PC-3 (cell line): ENCODE measurements around the gene ZNF800. TPM values are rescaled to one million over a fixed set of nuclear protein-coding genes. Genes with fewer than 3 reads are reported as not detected.

Experiments
- ATAC-seq: fragments of 200-7000 bp; cut with Tn5 transposase; 2 replicates; pipeline ENCODE4 v1.9.1; 2020; ENCODE audit warnings: mild to moderate bottlenecking, moderate library complexity
- BruUV-seq: library from RNA; stranded (reverse); fragments of 400-500 nt; replicated peaks from 2 replicates; lab custom pipeline; 2021; lab: Mats Ljungman, UMichigan
- CTCF ChIA-PET: fragments of 300-600 bp; sonication (Branson Sonifier 250); formaldehyde crosslinking; loops from one replicate; lab custom pipeline; 2022; ENCODE audit warnings: antibody characterized with exemption; lab: Charles Lee
- POLR2A ChIA-PET: fragments of 300-600 bp; sonication (Branson Sonifier 250); formaldehyde crosslinking; loops from one replicate; lab custom pipeline; 2022; ENCODE audit warnings: antibody characterized with exemption; ENCODE audit not compliant: unreplicated experiment; lab: Charles Lee
- DNase-seq: peaks from one replicate; pipeline ENCODE4 v3.0.0-alpha.2; 2015
- H2AFZ ChIP-seq: fragments of 300-600 bp; sonication (generic); 2 replicates; pipeline ENCODE4 v1.6.0; 2016; ENCODE audit warnings: antibody characterized with exemption, low read length
- H3F3A ChIP-seq: fragments of 300-600 bp; sonication (generic); one replicate; pipeline ENCODE4 v1.6.0; 2017; ENCODE audit warnings: antibody characterized with exemption, low read length, control low read depth, mild to moderate bottlenecking; ENCODE audit not compliant: unreplicated experiment
- H3K27ac ChIP-seq: fragments of 300-600 bp; sonication (generic); 2 replicates; pipeline ENCODE4 v1.5.1; 2016; ENCODE audit warnings: mild to moderate bottlenecking, low read length
- H3K27me3 ChIP-seq: fragments of 300-600 bp; sonication (generic); 2 replicates; pipeline ENCODE4 v1.6.1; 2016; ENCODE audit warnings: low read length, mixed read lengths
- H3K36me3 ChIP-seq: fragments of 300-600 bp; sonication (generic); 2 replicates; pipeline ENCODE4 v1.6.1; 2016; ENCODE audit warnings: low read depth, mixed run types, low read length, mixed read lengths
- H3K4me1 ChIP-seq: fragments of 300-600 bp; sonication (generic); 2 replicates; pipeline ENCODE4 v1.5.1; 2016; ENCODE audit warnings: low read length; ENCODE audit not compliant: insufficient read depth
- H3K4me2 ChIP-seq: fragments of 300-600 bp; sonication (generic); 2 replicates; pipeline ENCODE4 v1.6.0; 2016; ENCODE audit warnings: low read length
- H3K4me3 ChIP-seq: fragments of 300-600 bp; sonication (generic); 2 replicates; pipeline ENCODE4 v1.5.1; 2016; ENCODE audit warnings: mild to moderate bottlenecking, low read length, mixed read lengths
- H3K79me2 ChIP-seq: fragments of 300-600 bp; sonication (generic); 2 replicates; pipeline ENCODE4 v1.6.1; 2017; ENCODE audit warnings: low read length, mixed read lengths
- H3K9ac ChIP-seq: fragments of 300-600 bp; sonication (generic); 2 replicates; pipeline ENCODE4 v1.6.0; 2016; ENCODE audit warnings: mild to moderate bottlenecking, low read length
- H3K9me2 ChIP-seq: fragments of 300-600 bp; sonication (generic); replicated peaks from 2 replicates; pipeline ENCODE4 v1.6.1; 2016; ENCODE audit warnings: mixed run types, low read length, mixed read lengths
- H3K9me3 ChIP-seq: fragments of 300-600 bp; sonication (generic); 2 replicates; pipeline ENCODE4 v1.6.1; 2016; ENCODE audit warnings: low read length, mixed read lengths
- H4K20me1 ChIP-seq: fragments of 300-600 bp; sonication (generic); 2 replicates; pipeline ENCODE4 v1.6.1; 2016; ENCODE audit warnings: low read length, mixed read lengths
- CTCF ChIP-seq: fragments of 300-600 bp; sonication (generic); conservative IDR thresholded peaks from 2 replicates; pipeline ENCODE4 v1.5.1; 2017; ENCODE audit warnings: antibody characterized with exemption, low read depth, mild to moderate bottlenecking, low read length
- EZH2 ChIP-seq: fragments of 300-600 bp; sonication (generic); IDR thresholded peaks from one replicate; pipeline ENCODE4 v1.6.1; 2017; ENCODE audit warnings: antibody characterized with exemption, mild to moderate bottlenecking, low read length; ENCODE audit not compliant: unreplicated experiment
- EZH2phosphoT487 ChIP-seq: fragments of 300-600 bp; sonication (generic); IDR thresholded peaks from 2 replicates; pipeline ENCODE4 v1.6.1; 2018; ENCODE audit warnings: mild to moderate bottlenecking, antibody characterized with exemption, low read length, borderline replicate concordance
- intact Hi-C: fragments of 100-400 bp; cut with micrococcal nuclease; formaldehyde crosslinking; loops from 2 replicates; pipeline ENCODE4 v1.9.0; 2023
- total RNA-seq: library from RNA; depleted of rRNA; stranded (reverse); fragments of >200 nt; gene quantifications from 2 replicates; pipeline ENCODE4 v1.2.3, GENCODE V29; 2014

Gene ZNF800
- total RNA-seq, 1 experiment from 2014 or later: 13.2 TPM

GRCh38 chr7:127419196-127419595, 26.7 kb upstream of the ZNF800 start:
- Histone ChIP-seq H3K9ac (no peak overlapping the region), H3K9me2 (no peaks in the 10 kb centered on the region), H3K27ac (no peak overlapping the region), H3K79me2 (no peaks in the 10 kb centered on the region), H3K4me3 (no peak overlapping the region), H2AFZ (no peak overlapping the region), H4K20me1 (no peaks in the 10 kb centered on the region), H3K4me1 (no peaks in the 10 kb centered on the region), H3K36me3 (no peaks in the 10 kb centered on the region), H3K27me3 (peaks cover 12% of the 10 kb centered on the region; the same call in 1 of the 2 replicates), H3K9me3 (no peaks in the 10 kb centered on the region), H3K4me2 (no peak overlapping the region), H3F3A (no peaks in the 10 kb centered on the region)
- TF ChIP-seq EZH2 (no peak), EZH2phosphoT487 (no peak), CTCF (no peak)
- no TSS peak for BruUV-seq
- no peak for DNase-seq
- ATAC-seq: no peak
- ChIA-PET POLR2A (no interaction called here), CTCF (no interaction called here)
- intact Hi-C loops: no loop called here

GRCh38 chr7:127418459-127418858, 26.0 kb upstream of the ZNF800 start:
- no peaks in the 10 kb centered on the region for H3K9me3 ChIP-seq
- H3K4me2 ChIP-seq: no peak overlapping the region
- no peak overlapping the region for H3K9ac ChIP-seq
- TF ChIP-seq CTCF: no peak
- TF ChIP-seq EZH2phosphoT487: no peak
- TF ChIP-seq EZH2: no peak
- no peak overlapping the region for H3K4me3 ChIP-seq
- H4K20me1 ChIP-seq: no peaks in the 10 kb centered on the region
- ATAC-seq (no peak), DNase-seq (no peak)
- intact Hi-C loops: no loop called here
- peaks cover 12% of the 10 kb centered on the region; the same call in 1 of the 2 replicates for H3K27me3 ChIP-seq
- no peaks in the 10 kb centered on the region for H3K9me2 ChIP-seq
- H3K27ac ChIP-seq: no peak overlapping the region
- ChIA-PET CTCF (no interaction called here), POLR2A (no interaction called here)
- H3K79me2 ChIP-seq: no peaks in the 10 kb centered on the region
- no peaks in the 10 kb centered on the region for H3F3A ChIP-seq
- no TSS peak for BruUV-seq
- H3K4me1 ChIP-seq: no peaks in the 10 kb centered on the region
- no peak overlapping the region for H2AFZ ChIP-seq
- no peaks in the 10 kb centered on the region for H3K36me3 ChIP-seq

GRCh38 chr7:127417346-127417745, 24.8 kb upstream of the ZNF800 start:
- H3K9me3 ChIP-seq: no peaks in the 10 kb centered on the region
- POLR2A ChIA-PET: no interaction called here
- H3K4me3 ChIP-seq: no peak overlapping the region
- H3K27me3 ChIP-seq: peaks cover 12% of the 10 kb centered on the region; the same call in 1 of the 2 replicates
- no peaks in the 10 kb centered on the region for H4K20me1 ChIP-seq
- no peak for TF ChIP-seq EZH2
- no peak for TF ChIP-seq EZH2phosphoT487
- TF ChIP-seq CTCF: no peak
- CTCF ChIA-PET: no interaction called here
- H3F3A ChIP-seq: no peaks in the 10 kb centered on the region
- H3K27ac ChIP-seq: no peak overlapping the region
- no peaks in the 10 kb centered on the region for H3K79me2 ChIP-seq
- no peaks in the 10 kb centered on the region for H3K4me1 ChIP-seq
- no peak overlapping the region for H3K4me2 ChIP-seq
- no peak for DNase-seq
- H3K9me2 ChIP-seq: no peaks in the 10 kb centered on the region
- H3K36me3 ChIP-seq: no peaks in the 10 kb centered on the region
- intact Hi-C loops: no loop called here
- BruUV-seq: no TSS peak
- H3K9ac ChIP-seq: no peak overlapping the region
- H2AFZ ChIP-seq: no peak overlapping the region
- no peak for ATAC-seq
